ENCODE results near the gene DKC1. TPM values are rescaled to one million over a fixed set of nuclear protein-coding genes. Genes with fewer than 3 reads are reported as not detected.

Gene DKC1
- 81.0 and 83.5 TPM in 2 replicates for total RNA-seq
- long read RNA-seq, transcript DKC1-201 (15 exons, 2,577 nt), result major isoform, 173 of 322 reads
- long read RNA-seq, partial matches to known transcripts, result 135 of 322 reads
- long read RNA-seq, other reads (novel, unspliced or antisense), result 14 of 322 reads

- Mint-ChIP-seq H3K27me3 (ENCODE audit: low read depth) (no peaks in the 10 kb centered on the region), H3K27ac (ENCODE audit: unreplicated experiment) (peak within 1 kb of the TSS; percentile 85), H3K4me1 (peaks cover 14% of the 10 kb centered on the region), H3K9me3 (no peaks in the 10 kb centered on the region), H3K36me3 (ENCODE audit: low read depth) (peaks cover 9% of the 10 kb centered on the region), H3K4me3 (peak within 1 kb of the TSS; percentile 92)
- DNase-seq (ENCODE audit: low read depth, low spot score), result peak; percentile 79
- TF ChIP-seq, protein P1, sequence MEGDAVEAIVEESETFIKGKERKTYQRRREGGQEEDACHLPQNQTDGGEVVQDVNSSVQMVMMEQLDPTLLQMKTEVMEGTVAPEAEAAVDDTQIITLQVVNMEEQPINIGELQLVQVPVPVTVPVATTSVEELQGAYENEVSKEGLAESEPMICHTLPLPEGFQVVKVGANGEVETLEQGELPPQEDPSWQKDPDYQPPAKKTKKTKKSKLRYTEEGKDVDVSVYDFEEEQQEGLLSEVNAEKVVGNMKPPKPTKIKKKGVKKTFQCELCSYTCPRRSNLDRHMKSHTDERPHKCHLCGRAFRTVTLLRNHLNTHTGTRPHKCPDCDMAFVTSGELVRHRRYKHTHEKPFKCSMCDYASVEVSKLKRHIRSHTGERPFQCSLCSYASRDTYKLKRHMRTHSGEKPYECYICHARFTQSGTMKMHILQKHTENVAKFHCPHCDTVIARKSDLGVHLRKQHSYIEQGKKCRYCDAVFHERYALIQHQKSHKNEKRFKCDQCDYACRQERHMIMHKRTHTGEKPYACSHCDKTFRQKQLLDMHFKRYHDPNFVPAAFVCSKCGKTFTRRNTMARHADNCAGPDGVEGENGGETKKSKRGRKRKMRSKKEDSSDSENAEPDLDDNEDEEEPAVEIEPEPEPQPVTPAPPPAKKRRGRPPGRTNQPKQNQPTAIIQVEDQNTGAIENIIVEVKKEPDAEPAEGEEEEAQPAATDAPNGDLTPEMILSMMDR (conservative IDR thresholded peaks at IDR 0.05), result peak; percentile 27
Measured at GRCh38 chrX:154762537-154763296, at the start of gene DKC1. TSS of gene DKC1 (plus strand) at chrX:154762864. CDS start at chrX:154762966, 102 bp downstream.

DNA sequence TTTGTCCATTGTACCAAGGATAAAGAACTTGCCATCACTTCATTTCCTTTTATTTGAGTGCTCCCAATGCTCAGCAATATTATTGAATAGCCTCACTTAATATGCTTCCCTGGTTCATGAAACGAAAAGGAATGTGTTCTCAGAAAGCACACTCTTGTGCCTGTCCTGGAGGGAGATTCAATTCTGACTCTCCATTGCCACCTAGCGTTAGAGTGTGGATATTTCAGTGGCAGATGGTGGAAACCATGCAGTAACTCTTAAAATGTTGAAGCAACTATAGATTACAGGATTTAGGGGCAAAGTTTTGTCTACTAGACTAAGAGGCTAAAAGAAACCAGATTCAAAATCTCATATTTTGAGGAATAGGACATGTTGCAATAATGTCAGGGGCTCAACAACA is 47.7 kb upstream of the DKC1 start:
- H3K27ac Mint-ChIP-seq (ENCODE audit: unreplicated experiment), result no peak overlapping the region
- no peaks in the 10 kb centered on the region for H3K27me3 Mint-ChIP-seq (ENCODE audit: low read depth)
- no peak overlapping the region for H3K4me3 Mint-ChIP-seq
- H3K36me3 Mint-ChIP-seq (ENCODE audit: low read depth), result no peaks in the 10 kb centered on the region
- peaks cover 14% of the 10 kb centered on the region for H3K9me3 Mint-ChIP-seq
- TF ChIP-seq, protein P1 (conservative IDR thresholded peaks at IDR 0.05), result peak; percentile 78
- H3K4me1 Mint-ChIP-seq, result peaks cover 8% of the 10 kb centered on the region
- DNase-seq (ENCODE audit: low read depth, low spot score), result peak; percentile 39

DNA sequence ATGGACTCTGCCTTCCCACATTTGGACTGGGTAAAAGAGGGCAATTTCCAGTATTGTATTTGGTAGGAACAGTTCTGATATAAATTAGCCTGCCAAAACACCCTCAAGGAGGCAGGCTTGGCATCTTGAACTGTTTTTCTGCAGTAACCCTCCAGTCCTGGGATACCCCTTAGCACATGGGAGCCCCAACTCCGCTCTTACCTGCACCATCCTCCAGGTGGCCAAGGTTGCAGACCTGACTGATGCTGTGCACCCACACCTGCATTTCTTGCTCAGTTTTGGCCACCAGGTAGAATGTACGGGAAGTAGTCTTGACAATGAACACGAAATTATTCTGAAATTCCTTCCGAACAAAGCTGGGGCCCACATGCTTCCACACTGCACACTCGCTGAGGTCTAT is 46.8 kb upstream of the DKC1 start:
- Mint-ChIP-seq H3K36me3 (ENCODE audit: low read depth) (no peaks in the 10 kb centered on the region), H3K4me1 (peaks cover 8% of the 10 kb centered on the region), H3K27me3 (ENCODE audit: low read depth) (no peaks in the 10 kb centered on the region), H3K4me3 (no peak overlapping the region), H3K9me3 (peaks cover 14% of the 10 kb centered on the region), H3K27ac (ENCODE audit: unreplicated experiment) (no peak overlapping the region)
- TF ChIP-seq, protein P1 (conservative IDR thresholded peaks at IDR 0.05), result no peak
- DNase-seq (ENCODE audit: low read depth, low spot score), result no peak

GRCh38 chrX:154717824-154718223 is 44.8 kb upstream of the DKC1 start:
- no peaks in the 10 kb centered on the region for H3K36me3 Mint-ChIP-seq (ENCODE audit: low read depth)
- H3K27me3 Mint-ChIP-seq (ENCODE audit: low read depth), result no peaks in the 10 kb centered on the region
- no peak for DNase-seq (ENCODE audit: low read depth, low spot score)
- no peak overlapping the region for H3K4me3 Mint-ChIP-seq
- TF ChIP-seq, protein P1 (conservative IDR thresholded peaks at IDR 0.05), result no peak
- peaks cover 10% of the 10 kb centered on the region for H3K9me3 Mint-ChIP-seq
- no peak overlapping the region for H3K27ac Mint-ChIP-seq (ENCODE audit: unreplicated experiment)
- peaks cover 8% of the 10 kb centered on the region for H3K4me1 Mint-ChIP-seq

- Mint-ChIP-seq H3K27me3 (ENCODE audit: low read depth) (no peaks in the 10 kb centered on the region), H3K9me3 (peaks cover 10% of the 10 kb centered on the region), H3K27ac (ENCODE audit: unreplicated experiment) (no peak overlapping the region), H3K4me1 (peaks cover 8% of the 10 kb centered on the region), H3K4me3 (no peak overlapping the region), H3K36me3 (ENCODE audit: low read depth) (no peaks in the 10 kb centered on the region)
- TF ChIP-seq, protein P1 (conservative IDR thresholded peaks at IDR 0.05), result no peak
- no peak for DNase-seq (ENCODE audit: low read depth, low spot score)
Measured at GRCh38 chrX:154718616-154719015, 44.0 kb upstream of the DKC1 start.
